Endodermal cell (in vitro differentiated cells): ENCODE measurements around the gene TAL2. TPM values are rescaled to one million over a fixed set of nuclear protein-coding genes. Genes with fewer than 3 reads are reported as not detected.
A peak's percentile ranks its signal among the peaks of the same experiment; 100 is the strongest.

ENCODE experiments used
- DNase-seq: peaks from one replicate; pipeline ENCODE4 v3.0.0-alpha.2; 2017
- H3K27ac ChIP-seq: 2 replicates; pipeline ENCODE4 v1.5.1; 2013; ENCODE audit warnings: mild to moderate bottlenecking, low read depth, low read length, moderate library complexity
- H3K27me3 ChIP-seq: 2 replicates; pipeline ENCODE4 v1.6.1; 2013; ENCODE audit warnings: mild to moderate bottlenecking, low read length, moderate library complexity; ENCODE audit not compliant: insufficient read depth, control insufficient read depth, poor library complexity, severe bottlenecking
- H3K36me3 ChIP-seq: 2 replicates; pipeline ENCODE4 v1.7.0; 2013; ENCODE audit warnings: mild to moderate bottlenecking, low read length, moderate library complexity; ENCODE audit not compliant: control insufficient read depth, insufficient read depth
- H3K4me1 ChIP-seq: one replicate; pipeline ENCODE4 v1.7.0; 2013; ENCODE audit warnings: low read length; ENCODE audit not compliant: control insufficient read depth, insufficient read depth
- H3K4me3 ChIP-seq: 2 replicates; pipeline ENCODE4 v1.5.1; 2013; ENCODE audit warnings: mild to moderate bottlenecking, low read length, moderate library complexity
- H3K9ac ChIP-seq: 2 replicates; pipeline ENCODE4 v1.6.1; 2013; ENCODE audit warnings: mild to moderate bottlenecking, low read length, moderate library complexity; ENCODE audit not compliant: poor library complexity, severe bottlenecking; ENCODE audit errors: extremely low read depth
- H3K9me3 ChIP-seq: 2 replicates; pipeline ENCODE4 v1.6.1; 2013; ENCODE audit warnings: mild to moderate bottlenecking, low read length, moderate library complexity; ENCODE audit not compliant: control insufficient read depth
- H3K27ac Mint-ChIP-seq: 2 replicates; pipeline ENCODE4 v1.8.0; 2020; ENCODE audit warnings: mixed read lengths
- H3K27me3 Mint-ChIP-seq: 2 replicates; pipeline ENCODE4 v1.8.0; 2021; ENCODE audit warnings: mild to moderate bottlenecking, mixed read lengths; ENCODE audit not compliant: insufficient read depth
- H3K36me3 Mint-ChIP-seq: 2 replicates; pipeline ENCODE4 v1.8.0; 2020; ENCODE audit warnings: low read depth, mixed read lengths
- H3K4me1 Mint-ChIP-seq: 2 replicates; pipeline ENCODE4 v1.8.0; 2020; ENCODE audit warnings: mixed read lengths
- H3K4me3 Mint-ChIP-seq: 2 replicates; pipeline ENCODE4 v1.8.0; 2020; ENCODE audit warnings: mild to moderate bottlenecking, moderate library complexity, mixed read lengths
- H3K9me3 Mint-ChIP-seq: 2 replicates; pipeline ENCODE4 v1.8.0; 2020; ENCODE audit warnings: mild to moderate bottlenecking, mixed read lengths
- CTCF ChIP-seq: fragments of 200-600 bp; sonication (generic); conservative IDR thresholded peaks from 2 replicates; pipeline ENCODE4 v1.5.0; 2021; ENCODE audit warnings: antibody characterized with exemption, mild to moderate bottlenecking
- WGBS, 2 experiments: methylation state at CpG; one replicate each; pipeline versions ENCODE4 v1.1.5 to v1.1.7; 2013; ENCODE audit warnings: missing lambda C conversion rate in 2 of 2, mixed read lengths in 1 of 2; ENCODE audit not compliant: insufficient coverage in 1 of 2, insufficient read length in 1 of 2; 5-methylcytosine and 5-hydroxymethylcytosine counted together
- total RNA-seq, 2 donors: library from RNA; stranded (reverse); fragmentation: NEBNext Ultra II Directional in 1 of 2; extraction: Animal tissue kit (Norgen Biotek cat#: 25700) in 1 of 2; gene quantifications; 2 replicates in 1 of 2; 3 replicates in 1 of 2; pipeline ENCODE4 v1.2.1, GENCODE V29; 2021

Gene TAL2
- total RNA-seq, 2 donors from 2014 or later = 4.1 to 7.0 TPM

DNA sequence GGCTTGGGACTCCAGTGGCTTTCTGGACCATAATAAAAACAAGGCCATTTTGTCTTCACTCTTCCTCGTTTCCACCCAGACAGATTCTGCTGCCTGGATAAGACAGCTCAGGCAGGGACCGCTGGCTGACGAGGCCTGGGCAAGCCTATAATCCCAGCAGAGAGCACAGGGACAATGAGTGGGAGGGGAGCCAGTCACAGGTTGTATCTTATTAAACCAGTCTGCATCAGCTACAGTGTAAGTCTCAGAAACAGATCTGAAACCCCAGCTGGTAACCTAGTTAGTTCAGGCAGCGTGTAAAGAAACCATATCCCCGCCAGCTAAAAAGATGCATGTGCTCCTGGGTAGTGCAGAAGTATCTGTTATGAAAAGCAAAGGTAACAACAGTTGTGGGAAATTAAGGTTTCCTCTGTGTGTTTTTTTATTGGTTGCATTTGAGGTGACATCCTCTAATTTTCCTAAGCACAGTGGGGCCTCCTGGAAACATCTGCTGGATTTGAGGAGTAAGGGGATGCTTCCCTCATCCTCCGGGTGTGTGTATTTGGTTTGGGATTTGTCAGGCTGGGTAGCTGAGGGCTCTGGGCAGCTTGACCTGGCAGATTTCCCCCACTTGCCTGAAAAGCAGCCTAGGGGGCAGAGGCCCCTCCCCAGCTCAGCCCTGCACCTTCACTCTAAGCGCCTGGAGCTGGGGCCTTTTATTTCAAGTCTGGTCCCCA, 15.2 kb upstream of the TAL2 start:
- Mint-ChIP-seq H3K27me3 (peaks cover 89% of the 10 kb centered on the region), H3K36me3 (no peaks in the 10 kb centered on the region), H3K4me3 (no peak overlapping the region), H3K4me1 (peaks cover 40% of the 10 kb centered on the region), H3K9me3 (peaks cover 5% of the 10 kb centered on the region), H3K27ac (peak overlapping the region; percentile 20)
- no peaks in the 10 kb centered on the region for H3K36me3 ChIP-seq
- no peak overlapping the region for H3K4me3 ChIP-seq
- H3K27me3 ChIP-seq = peaks cover 18% of the 10 kb centered on the region
- no peak for TF ChIP-seq CTCF
- peak; percentile 59 for DNase-seq
- no peak overlapping the region for H3K9ac ChIP-seq
- 72 to 94% methylated on average over 2 to 7 of the region's 7 CpGs for WGBS, 2 experiments
- peaks cover 24% of the 10 kb centered on the region for H3K4me1 ChIP-seq
- H3K9me3 ChIP-seq = peaks cover 13% of the 10 kb centered on the region
- H3K27ac ChIP-seq = no peak overlapping the region

DNA sequence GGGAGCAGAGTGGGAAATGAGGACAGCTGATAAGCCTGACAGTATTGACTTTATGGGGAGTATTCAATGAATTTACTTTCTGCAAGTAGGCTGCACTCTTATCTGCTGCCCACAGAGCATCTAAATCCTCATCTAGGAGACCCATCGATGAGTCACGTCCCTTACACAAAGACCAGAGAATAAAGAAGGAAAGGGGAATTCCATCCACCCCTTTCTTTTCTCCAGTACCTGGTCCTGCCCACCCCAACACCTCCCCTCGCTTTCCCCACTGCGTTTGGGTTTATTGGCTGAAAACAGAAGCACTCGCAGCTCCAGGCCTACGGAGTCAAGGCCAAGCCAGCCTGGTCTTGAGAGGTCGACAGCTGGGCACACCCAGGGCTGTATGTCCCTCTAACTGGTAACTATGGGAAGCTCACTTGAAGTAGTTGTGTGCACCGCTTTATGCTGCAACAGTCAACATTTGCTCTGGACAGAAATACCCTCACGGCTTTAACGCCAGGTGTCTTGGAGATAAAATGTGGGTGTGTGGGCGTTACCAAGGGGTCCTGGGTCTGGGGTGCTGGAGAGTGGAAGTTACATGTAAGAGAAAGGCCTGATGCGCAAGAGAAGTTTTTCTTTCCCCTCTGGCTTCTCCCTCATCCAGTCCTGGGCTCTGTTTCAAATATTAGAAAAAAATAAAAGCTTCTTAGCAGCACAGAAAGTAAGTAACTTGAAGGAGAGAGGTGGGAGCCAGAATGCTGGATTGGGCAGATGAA, 14.5 kb upstream of the TAL2 start:
- no peaks in the 10 kb centered on the region for H3K36me3 Mint-ChIP-seq
- Histone ChIP-seq H3K9me3 (peaks cover 6% of the 10 kb centered on the region), H3K9ac (no peak overlapping the region), H3K4me3 (no peak overlapping the region), H3K36me3 (no peaks in the 10 kb centered on the region), H3K27me3 (peaks cover 25% of the 10 kb centered on the region), H3K27ac (no peak overlapping the region), H3K4me1 (peaks cover 24% of the 10 kb centered on the region)
- peak overlapping the region; percentile 56 for H3K27ac Mint-ChIP-seq
- peak; percentile 78 for DNase-seq
- WGBS, 2 experiments = 45 to 62% methylated on average over 6 to 11 of the region's 12 CpGs
- no peak overlapping the region for H3K4me3 Mint-ChIP-seq
- no peak for TF ChIP-seq CTCF
- H3K27me3 Mint-ChIP-seq = peaks cover 92% of the 10 kb centered on the region
- H3K4me1 Mint-ChIP-seq = peaks cover 42% of the 10 kb centered on the region
- peaks cover 3% of the 10 kb centered on the region for H3K9me3 Mint-ChIP-seq

DNA sequence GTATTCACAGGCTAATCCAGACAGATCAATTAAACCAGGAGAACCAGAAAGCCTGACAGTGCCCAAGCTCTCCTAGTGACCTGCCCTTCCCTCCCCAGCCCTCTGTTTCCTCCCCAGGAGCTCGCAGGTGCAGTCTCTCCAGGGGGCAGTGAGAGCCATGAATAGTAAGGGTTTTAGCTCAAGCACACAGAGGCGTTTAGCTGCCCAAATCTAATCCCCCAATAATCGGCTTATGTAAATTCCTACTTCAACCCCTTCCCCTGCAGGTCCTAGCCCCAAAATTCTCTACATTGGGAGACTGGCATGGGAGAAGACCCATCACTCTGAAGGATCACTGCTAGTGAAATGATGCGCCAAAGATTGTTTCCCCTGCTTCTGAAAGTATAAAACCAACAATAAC, 10.5 kb upstream of the TAL2 start:
- H3K4me3 Mint-ChIP-seq = no peak overlapping the region
- H3K9me3 Mint-ChIP-seq = no peaks in the 10 kb centered on the region
- TF ChIP-seq CTCF = no peak
- no peaks in the 10 kb centered on the region for H3K36me3 Mint-ChIP-seq
- Histone ChIP-seq H3K27me3 (peaks cover 65% of the 10 kb centered on the region), H3K9me3 (no peaks in the 10 kb centered on the region), H3K4me1 (peaks cover 18% of the 10 kb centered on the region), H3K36me3 (no peaks in the 10 kb centered on the region), H3K9ac (no peak overlapping the region), H3K4me3 (no peak overlapping the region), H3K27ac (no peak overlapping the region)
- DNase-seq = peak; percentile 74
- peaks cover 43% of the 10 kb centered on the region for H3K4me1 Mint-ChIP-seq
- no peak overlapping the region for H3K27ac Mint-ChIP-seq
- WGBS, 2 experiments = 29 to 57% methylated on average over 3 to 4 of the region's 4 CpGs
- H3K27me3 Mint-ChIP-seq = peaks cover 97% of the 10 kb centered on the region
